ENCODE results near the gene UACA. TPM values are rescaled to one million over a fixed set of nuclear protein-coding genes. Genes with fewer than 3 reads are reported as not detected.
"Not testable (repeated sequence)": the region's sequence is repeated elsewhere in the genome, so short reads cannot be mapped to it uniquely, and the experiment has no call there.

The UACA gene
- total and polyA plus RNA-seq, 2 experiments from 2014 or later = 46.7 to 58.7 TPM

DNA sequence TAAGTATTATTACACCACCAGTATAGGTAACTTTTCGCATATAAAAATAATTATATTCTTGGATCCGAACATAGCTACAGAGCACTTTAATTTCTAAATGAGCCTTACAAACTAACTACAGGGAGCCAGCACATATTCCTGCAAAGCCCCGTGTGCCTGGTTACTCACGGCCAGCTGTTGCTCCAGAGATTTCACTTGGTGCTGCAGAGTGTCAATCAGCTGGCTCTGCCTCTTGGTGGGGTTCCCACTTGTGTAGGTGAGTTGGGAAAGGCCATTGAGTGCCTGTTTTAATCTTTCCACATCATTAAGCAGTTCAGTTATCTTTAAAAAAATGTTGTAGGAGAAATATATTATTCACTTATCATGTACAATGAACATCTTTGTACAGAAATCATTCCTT, 98.9 kb downstream of the UACA start:
- Histone ChIP-seq H3K9me2 (replicated peaks; ENCODE audit: insufficient read depth) (no peaks in the 10 kb centered on the region), H3K4me1 (ENCODE audit: insufficient read depth) (peaks cover 9% of the 10 kb centered on the region), H3K4me2 (no peak overlapping the region), H2AFZ (no peak overlapping the region), H3K9me3 (ENCODE audit: low read depth) (no peaks in the 10 kb centered on the region), H4K20me1 (ENCODE audit: insufficient read depth, poor library complexity, severe bottlenecking) (no peaks in the 10 kb centered on the region), H3K27ac (no peak overlapping the region), H3K4me3 (no peak overlapping the region), H3K27me3 (no peaks in the 10 kb centered on the region), H3K36me3 (replicated peaks; ENCODE audit: insufficient read depth, low read depth) (no peaks in the 10 kb centered on the region), H3K79me2 (peaks cover 3% of the 10 kb centered on the region)
- TF ChIP-seq, protein P1, sequence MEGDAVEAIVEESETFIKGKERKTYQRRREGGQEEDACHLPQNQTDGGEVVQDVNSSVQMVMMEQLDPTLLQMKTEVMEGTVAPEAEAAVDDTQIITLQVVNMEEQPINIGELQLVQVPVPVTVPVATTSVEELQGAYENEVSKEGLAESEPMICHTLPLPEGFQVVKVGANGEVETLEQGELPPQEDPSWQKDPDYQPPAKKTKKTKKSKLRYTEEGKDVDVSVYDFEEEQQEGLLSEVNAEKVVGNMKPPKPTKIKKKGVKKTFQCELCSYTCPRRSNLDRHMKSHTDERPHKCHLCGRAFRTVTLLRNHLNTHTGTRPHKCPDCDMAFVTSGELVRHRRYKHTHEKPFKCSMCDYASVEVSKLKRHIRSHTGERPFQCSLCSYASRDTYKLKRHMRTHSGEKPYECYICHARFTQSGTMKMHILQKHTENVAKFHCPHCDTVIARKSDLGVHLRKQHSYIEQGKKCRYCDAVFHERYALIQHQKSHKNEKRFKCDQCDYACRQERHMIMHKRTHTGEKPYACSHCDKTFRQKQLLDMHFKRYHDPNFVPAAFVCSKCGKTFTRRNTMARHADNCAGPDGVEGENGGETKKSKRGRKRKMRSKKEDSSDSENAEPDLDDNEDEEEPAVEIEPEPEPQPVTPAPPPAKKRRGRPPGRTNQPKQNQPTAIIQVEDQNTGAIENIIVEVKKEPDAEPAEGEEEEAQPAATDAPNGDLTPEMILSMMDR (IDR thresholded peaks at IDR 0.05; ENCODE audit: poor library complexity) = no peak
- TF ChIP-seq EZH2 (IDR thresholded peaks at IDR 0.05; ENCODE audit: borderline replicate concordance) = no peak
- TF ChIP-seq EZH2phosphoT487 (IDR thresholded peaks at IDR 0.05; ENCODE audit: low read depth, severe bottlenecking, unreplicated experiment) = no peak
- 72% methylated on average over 4 of the region's 4 CpGs for WGBS (ENCODE audit: low lambda C conversion rate, missing lambda C conversion rate)
- no peak for DNase-seq (ENCODE audit: low spot score)

DNA sequence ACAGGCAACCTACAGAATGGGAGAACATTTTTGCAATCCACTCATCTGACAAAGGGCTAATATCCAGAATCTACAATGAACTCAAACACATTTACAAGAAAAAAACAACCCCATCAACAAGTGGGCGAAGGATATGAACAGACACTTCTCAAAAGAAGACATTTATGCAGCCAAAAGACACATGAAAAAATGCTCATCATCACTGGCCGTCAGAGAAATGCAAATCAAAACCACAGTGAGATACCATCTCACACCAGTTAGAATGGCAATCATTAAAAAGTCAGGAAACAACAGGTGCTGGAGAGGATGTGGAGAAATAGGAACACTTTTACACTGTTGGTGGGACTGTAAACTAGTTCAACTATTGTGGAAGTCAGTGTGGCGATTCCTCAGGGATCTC, 100.3 kb downstream of the UACA start:
- not testable (repeated sequence) for H3K9me3 ChIP-seq (ENCODE audit: low read depth); H3K79me2 ChIP-seq; H3K9me2 ChIP-seq (replicated peaks; ENCODE audit: insufficient read depth); H3K27me3 ChIP-seq; H3K4me1 ChIP-seq (ENCODE audit: insufficient read depth); H3K36me3 ChIP-seq (replicated peaks; ENCODE audit: insufficient read depth, low read depth); H3K4me2 ChIP-seq; H3K4me3 ChIP-seq; H3K27ac ChIP-seq; H4K20me1 ChIP-seq (ENCODE audit: insufficient read depth, poor library complexity, severe bottlenecking); H2AFZ ChIP-seq; DNase-seq (ENCODE audit: low spot score)
- WGBS (ENCODE audit: low lambda C conversion rate, missing lambda C conversion rate) = 100% methylated on average over 2 of the region's 3 CpGs

DNA sequence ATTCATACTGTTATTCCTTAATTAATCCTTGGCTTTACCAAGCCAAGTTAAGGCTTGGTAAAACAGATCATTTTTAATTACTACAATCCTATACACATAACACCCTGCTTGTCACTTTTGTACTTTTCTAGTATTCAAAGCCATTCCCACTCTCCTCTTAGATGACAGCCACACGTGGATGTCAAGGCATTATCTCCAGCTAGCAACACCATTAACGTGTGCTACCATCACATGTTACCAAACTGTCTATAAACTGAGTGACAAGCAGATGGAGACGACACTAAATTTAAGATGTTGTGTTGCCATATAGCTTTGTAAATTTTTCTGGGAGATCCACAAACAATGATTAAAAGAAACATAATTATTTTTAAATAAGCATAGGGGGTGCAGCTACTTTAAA, 103.7 kb downstream of the UACA start:
- no peak for DNase-seq (ENCODE audit: low spot score)
- TF ChIP-seq, protein P1 (IDR thresholded peaks at IDR 0.05; ENCODE audit: poor library complexity) = no peak
- TF ChIP-seq EZH2phosphoT487 (IDR thresholded peaks at IDR 0.05; ENCODE audit: low read depth, severe bottlenecking, unreplicated experiment) = no peak
- TF ChIP-seq EZH2 (IDR thresholded peaks at IDR 0.05; ENCODE audit: borderline replicate concordance) = no peak
- no peak overlapping the region for H2AFZ ChIP-seq
- no peaks in the 10 kb centered on the region for H3K9me2 ChIP-seq (replicated peaks; ENCODE audit: insufficient read depth)
- H4K20me1 ChIP-seq (ENCODE audit: insufficient read depth, poor library complexity, severe bottlenecking) = no peaks in the 10 kb centered on the region
- H3K79me2 ChIP-seq = no peaks in the 10 kb centered on the region
- H3K4me1 ChIP-seq (ENCODE audit: insufficient read depth) = no peaks in the 10 kb centered on the region
- H3K4me2 ChIP-seq = no peak overlapping the region
- H3K27ac ChIP-seq = no peak overlapping the region
- WGBS (ENCODE audit: low lambda C conversion rate, missing lambda C conversion rate) = 86% methylated on average over 3 of the region's 3 CpGs
- no peaks in the 10 kb centered on the region for H3K9me3 ChIP-seq (ENCODE audit: low read depth)
- no peaks in the 10 kb centered on the region for H3K27me3 ChIP-seq
- H3K36me3 ChIP-seq (replicated peaks; ENCODE audit: insufficient read depth, low read depth) = no peaks in the 10 kb centered on the region
- H3K4me3 ChIP-seq = no peak overlapping the region

- Histone ChIP-seq H3K36me3 (replicated peaks; ENCODE audit: insufficient read depth, low read depth) (no peaks in the 10 kb centered on the region), H3K4me3 (no peak overlapping the region), H3K4me1 (ENCODE audit: insufficient read depth) (peaks cover 7% of the 10 kb centered on the region), H4K20me1 (ENCODE audit: insufficient read depth, poor library complexity, severe bottlenecking) (no peaks in the 10 kb centered on the region), H3K4me2 (no peak overlapping the region), H3K27ac (no peak overlapping the region), H3K9me2 (replicated peaks; ENCODE audit: insufficient read depth) (no peaks in the 10 kb centered on the region), H3K9me3 (ENCODE audit: low read depth) (no peaks in the 10 kb centered on the region), H3K27me3 (no peaks in the 10 kb centered on the region), H2AFZ (no peak overlapping the region), H3K79me2 (no peaks in the 10 kb centered on the region)
- TF ChIP-seq, protein P1 (IDR thresholded peaks at IDR 0.05; ENCODE audit: poor library complexity) = no peak
- TF ChIP-seq EZH2 (IDR thresholded peaks at IDR 0.05; ENCODE audit: borderline replicate concordance) = no peak
- TF ChIP-seq EZH2phosphoT487 (IDR thresholded peaks at IDR 0.05; ENCODE audit: low read depth, severe bottlenecking, unreplicated experiment) = no peak
- 88% methylated on average over 3 of the region's 3 CpGs for WGBS (ENCODE audit: low lambda C conversion rate, missing lambda C conversion rate)
- no peak for DNase-seq (ENCODE audit: low spot score)
These were observed 104.7 kb downstream of the UACA start for GRCh38 chr15:70658641-70659040.

Data from hepatocyte (in vitro differentiated cells).